Epithelial cell of proximal tubule (primary cell): ENCODE data around the gene LRRC61. TPM values are rescaled to one million over a fixed set of nuclear protein-coding genes. Genes with fewer than 3 reads are reported as not detected.
"Not testable (repeated sequence)": the region's sequence is repeated elsewhere in the genome, so short reads cannot be mapped to it uniquely, and the experiment has no call there.

ENCODE experiments used
- DNase-seq: peaks from one replicate; pipeline ENCODE4 v3.0.0-alpha.2; 2011; ENCODE audit warnings: low read depth
- H3K4me3 ChIP-seq: 2 replicates; pipeline ENCODE4 v1.5.1; 2011; ENCODE audit warnings: low read depth, mild to moderate bottlenecking, low read length
- CTCF ChIP-seq: conservative IDR thresholded peaks from 2 replicates; pipeline ENCODE4 v1.5.1; 2012; ENCODE audit warnings: low read depth, mild to moderate bottlenecking, low read length
- total RNA-seq: library from RNA; depleted of rRNA; stranded (reverse); fragments of >200 nt; gene quantifications from 2 replicates; pipeline ENCODE4 v1.2.3, GENCODE V29; 2015

The LRRC61 gene
- total RNA-seq, 1 donor from 2014 or later: 60.3 TPM

- no peak for DNase-seq
- no peak for TF ChIP-seq CTCF
- H3K4me3 ChIP-seq: no peak overlapping the region
These were observed 62.2 kb downstream of the LRRC61 start for GRCh38 chr7:150385302-150385723.

GRCh38 chr7:150385884-150386283 is 62.7 kb downstream of the LRRC61 start:
- not testable (repeated sequence) for DNase-seq, H3K4me3 ChIP-seq

Other genes starting within 250 kb of the LRRC61 start
- gene ACTR3C, start 190 bp downstream of the LRRC61 start, total RNA-seq: 5.5 and 22.1 TPM in 2 replicates
- 6.1 and 9.1 TPM in 2 replicates for gene RARRES2, start 18.3 kb downstream of the LRRC61 start, total RNA-seq
- gene REPIN1, start 45.5 kb downstream of the LRRC61 start, total RNA-seq: 127 and 218 TPM in 2 replicates
- 4.8 and 8.6 TPM in 2 replicates for gene ZNF775, start 56.0 kb downstream of the LRRC61 start, total RNA-seq
- gene GIMAP8, start 127.3 kb downstream of the LRRC61 start, total RNA-seq: not detected in 2 replicates
- gene GIMAP7, start 191.5 kb downstream of the LRRC61 start, total RNA-seq: not detected in 2 replicates
- gene GIMAP4, start 244.0 kb downstream of the LRRC61 start, total RNA-seq: not detected in 2 replicates